Natural killer cell treated with Interleukin-12 subunit alpha and Interleukin-12 subunit beta and Interleukin-15 and Interleukin-18, amount 100 ng/mL, for 72 hours (primary cell): ENCODE results near the gene UIMC1. TPM values are rescaled to one million over a fixed set of nuclear protein-coding genes. Genes with fewer than 3 reads are reported as not detected.

Experiments
- ATAC-seq, 2 donors: fragments of 150-1000 bp; cut with Tn5 transposase in 1 of 2; sonication (Bioruptor Pico), chemical (Tn5 transposase) in 1 of 2; 2 replicates each; pipeline ENCODE4 v1.10.0; 2021
- DNase-seq: peaks from one replicate; pipeline ENCODE4 v3.0.0; 2022; ENCODE audit warnings: low spot score
- H3K27ac Mint-ChIP-seq, 2 donors: 1 replicate in 1 of 2; 2 replicates in 1 of 2; pipeline ENCODE4 v1.8.0; 2022; ENCODE audit warnings: mixed read lengths in 2 of 2, mild to moderate bottlenecking in 1 of 2, moderate library complexity in 1 of 2
- H3K27me3 Mint-ChIP-seq, 2 donors: 1 replicate in 1 of 2; 2 replicates in 1 of 2; pipeline ENCODE4 v1.8.0; 2022; ENCODE audit warnings: mixed read lengths in 2 of 2
- H3K36me3 Mint-ChIP-seq: one replicate; pipeline ENCODE4 v1.8.0; 2022; ENCODE audit warnings: mixed read lengths
- H3K4me1 Mint-ChIP-seq, 2 donors: 1 replicate in 1 of 2; 2 replicates in 1 of 2; pipeline ENCODE4 v1.8.0; 2022; ENCODE audit warnings: low read depth in 2 of 2, mixed read lengths in 2 of 2, mild to moderate bottlenecking in 1 of 2
- H3K4me3 Mint-ChIP-seq: one replicate; pipeline ENCODE4 v1.8.0; 2022; ENCODE audit warnings: mixed read lengths
- H3K9me3 Mint-ChIP-seq: 2 replicates; pipeline ENCODE4 v1.8.0; 2022; ENCODE audit warnings: mixed read lengths
- total RNA-seq, 2 donors: library from RNA; stranded (reverse); gene quantifications; one replicate each; pipeline ENCODE4 v1.2.3, GENCODE V29; 2022

Gene UIMC1
- total RNA-seq, 2 donors from 2014 or later: 41.3 to 74.9 TPM

DNA sequence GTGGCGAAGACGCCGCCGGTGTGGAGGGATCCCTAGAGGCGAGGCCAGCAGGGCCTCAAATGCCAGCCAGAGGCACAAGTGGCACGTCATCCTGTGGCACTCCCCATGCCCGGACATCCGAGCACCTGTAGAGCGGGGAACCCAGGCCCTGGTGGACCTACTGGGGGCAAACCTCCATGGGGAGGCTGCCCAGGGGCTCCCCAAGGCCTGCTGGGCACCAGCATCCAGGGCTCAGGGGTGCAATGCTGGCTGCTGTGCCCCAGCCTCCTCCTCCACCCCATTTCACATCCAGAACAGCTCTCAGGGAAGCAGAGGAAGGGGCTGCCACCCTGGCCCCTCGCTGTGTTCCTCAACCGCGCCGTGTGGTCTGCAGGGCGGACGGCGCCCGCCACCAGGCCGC lies 151.0 kb downstream of the UIMC1 start:
- Mint-ChIP-seq H3K4me3 (no peak overlapping the region), H3K4me1 (no peaks in the 10 kb centered on the region), H3K27ac (no peak overlapping the region), H3K9me3 (no peaks in the 10 kb centered on the region), H3K36me3 (no peaks in the 10 kb centered on the region), H3K27me3 (peaks cover 21 to 26% of the 10 kb centered on the region in 2 donors)
- ATAC-seq (no peak), DNase-seq (no peak)

Other genes starting within 250 kb of the UIMC1 start
- gene UNC5A, start 196.2 kb downstream of the UIMC1 start, total RNA-seq: not detected
- gene HK3, start 107.4 kb downstream of the UIMC1 start, total RNA-seq: 10 to 100 TPM in 1 of 2 donors, under 1 TPM in 1; 0.36 to 13.3 TPM
- gene ZNF346, start 15.9 kb upstream of the UIMC1 start, total RNA-seq: 10 to 100 TPM; 23.5 to 46.9 TPM
- 1 to 10 TPM; 1.9 to 2.0 TPM for gene FGFR4, start 80.1 kb upstream of the UIMC1 start, total RNA-seq
- gene NSD1, start 127.0 kb upstream of the UIMC1 start, total RNA-seq: 100 to 1,000 TPM in 1 of 2 donors, 10 to 100 TPM in 1; 96.8 to 166 TPM